22Rv1 (cell line): ENCODE results near the gene SESN3.
"Not testable (repeated sequence)": the region's sequence is repeated elsewhere in the genome, so short reads cannot be mapped to it uniquely, and the experiment has no call there.

Experiments used
- H3K27ac ChIP-seq: fragments of 450-650 bp; 2 replicates; pipeline ENCODE4 v1.5.1; 2017
- CTCF ChIP-seq: fragments of 450-650 bp; IDR thresholded peaks from 2 replicates; pipeline ENCODE4 v1.5.1; 2017; ENCODE audit warnings: mild to moderate bottlenecking
- ZFX ChIP-seq: fragments of 450-650 bp; IDR thresholded peaks from 2 replicates; pipeline ENCODE4 v1.6.1; 2017; ENCODE audit warnings: antibody characterized with exemption, borderline replicate concordance

SESN3 gene

GRCh38 chr11:95229199-95229992 lies 1.6 kb downstream of the SESN3 start:
- TF ChIP-seq CTCF (no peak), ZFX (no peak)
- peak overlapping the region; percentile 74 for H3K27ac ChIP-seq

GRCh38 chr11:95228081-95228749 lies 2.8 kb downstream of the SESN3 start:
- no peak for TF ChIP-seq ZFX
- TF ChIP-seq CTCF, result no peak
- H3K27ac ChIP-seq, result 0 out of 2 replicates have a peak overlapping the region, but pooled peaks have one; percentile 74

- not testable (repeated sequence) for H3K27ac ChIP-seq
Measured at GRCh38 chr11:95227060-95227459, 3.9 kb downstream of the SESN3 start.

GRCh38 chr11:95222817-95223216 lies 8.2 kb downstream of the SESN3 start:
- H3K27ac ChIP-seq, result no peak overlapping the region
- no peak for TF ChIP-seq CTCF
- TF ChIP-seq ZFX, result no peak

GRCh38 chr11:95219599-95219998 lies 11.4 kb downstream of the SESN3 start:
- no peak overlapping the region for H3K27ac ChIP-seq
- TF ChIP-seq CTCF, result no peak
- TF ChIP-seq ZFX, result no peak

- TF ChIP-seq CTCF (no peak), ZFX (no peak)
- no peak overlapping the region for H3K27ac ChIP-seq
Measured at GRCh38 chr11:95218149-95218548, 12.9 kb downstream of the SESN3 start.

GRCh38 chr11:95212609-95213008 lies 18.4 kb downstream of the SESN3 start:
- TF ChIP-seq CTCF (no peak), ZFX (no peak)
- no peak overlapping the region for H3K27ac ChIP-seq

- not testable (repeated sequence) for H3K27ac ChIP-seq
Measured at GRCh38 chr11:95209535-95209934, 21.5 kb downstream of the SESN3 start.
